ENCODE data around the gene IMPA2.

DNA sequence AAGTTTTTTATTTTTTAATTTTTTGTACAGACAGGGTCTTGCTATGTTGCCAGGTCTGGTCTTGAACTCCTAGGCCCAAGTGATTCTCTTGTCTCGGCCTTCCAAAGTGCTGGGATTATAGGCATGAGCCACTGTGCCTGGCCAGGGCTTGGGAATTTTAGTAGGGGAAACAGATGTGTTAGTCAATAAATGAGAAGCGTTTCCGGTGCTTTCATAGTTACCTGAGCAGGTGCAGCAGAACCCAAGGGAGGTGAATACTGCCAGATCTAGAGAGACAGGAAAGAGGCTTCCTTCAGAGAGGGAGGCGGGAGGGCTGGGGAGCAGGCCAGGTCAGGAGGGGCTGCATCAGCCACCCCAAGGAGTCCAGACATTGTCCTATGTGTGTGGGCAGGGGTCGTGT lies 30.5 kb upstream of the IMPA2 start:
- TF ChIP-seq, protein P1, sequence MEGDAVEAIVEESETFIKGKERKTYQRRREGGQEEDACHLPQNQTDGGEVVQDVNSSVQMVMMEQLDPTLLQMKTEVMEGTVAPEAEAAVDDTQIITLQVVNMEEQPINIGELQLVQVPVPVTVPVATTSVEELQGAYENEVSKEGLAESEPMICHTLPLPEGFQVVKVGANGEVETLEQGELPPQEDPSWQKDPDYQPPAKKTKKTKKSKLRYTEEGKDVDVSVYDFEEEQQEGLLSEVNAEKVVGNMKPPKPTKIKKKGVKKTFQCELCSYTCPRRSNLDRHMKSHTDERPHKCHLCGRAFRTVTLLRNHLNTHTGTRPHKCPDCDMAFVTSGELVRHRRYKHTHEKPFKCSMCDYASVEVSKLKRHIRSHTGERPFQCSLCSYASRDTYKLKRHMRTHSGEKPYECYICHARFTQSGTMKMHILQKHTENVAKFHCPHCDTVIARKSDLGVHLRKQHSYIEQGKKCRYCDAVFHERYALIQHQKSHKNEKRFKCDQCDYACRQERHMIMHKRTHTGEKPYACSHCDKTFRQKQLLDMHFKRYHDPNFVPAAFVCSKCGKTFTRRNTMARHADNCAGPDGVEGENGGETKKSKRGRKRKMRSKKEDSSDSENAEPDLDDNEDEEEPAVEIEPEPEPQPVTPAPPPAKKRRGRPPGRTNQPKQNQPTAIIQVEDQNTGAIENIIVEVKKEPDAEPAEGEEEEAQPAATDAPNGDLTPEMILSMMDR (conservative IDR thresholded peaks at IDR 0.05; ENCODE audit: low read depth, low read length): no peak
- TF ChIP-seq MXI1 (IDR thresholded peaks at IDR 0.05; ENCODE audit: borderline replicate concordance, low read depth, low read length) (no peak), POLR2A (IDR thresholded peaks at IDR 0.05; ENCODE audit: low read depth, low read length) (no peak)
- TF ChIP-seq, protein P2, sequence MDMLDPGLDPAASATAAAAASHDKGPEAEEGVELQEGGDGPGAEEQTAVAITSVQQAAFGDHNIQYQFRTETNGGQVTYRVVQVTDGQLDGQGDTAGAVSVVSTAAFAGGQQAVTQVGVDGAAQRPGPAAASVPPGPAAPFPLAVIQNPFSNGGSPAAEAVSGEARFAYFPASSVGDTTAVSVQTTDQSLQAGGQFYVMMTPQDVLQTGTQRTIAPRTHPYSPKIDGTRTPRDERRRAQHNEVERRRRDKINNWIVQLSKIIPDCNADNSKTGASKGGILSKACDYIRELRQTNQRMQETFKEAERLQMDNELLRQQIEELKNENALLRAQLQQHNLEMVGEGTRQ (IDR thresholded peaks at IDR 0.05; ENCODE audit: low read depth, low read length): no peak
